Measurements from ENCODE around the gene MS4A10.

DNA sequence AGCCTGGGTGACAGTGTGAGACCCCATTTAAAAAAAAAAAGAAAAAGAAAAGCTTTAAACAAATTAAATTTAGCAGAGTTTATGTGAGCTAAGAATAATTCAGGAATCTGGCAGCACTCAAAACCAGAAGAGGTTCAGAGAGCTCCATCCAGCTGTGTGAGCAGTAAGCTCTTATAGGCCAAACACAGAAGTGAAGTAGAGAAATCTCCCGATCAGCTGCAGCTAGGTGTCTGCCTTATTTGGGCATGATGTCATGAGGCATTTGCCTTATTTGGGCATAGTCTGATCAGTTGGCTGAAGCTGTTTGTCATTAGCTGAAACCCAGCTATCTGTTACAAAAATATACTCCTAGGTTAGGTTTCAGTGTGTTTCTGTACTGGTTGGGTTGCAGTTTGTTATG, 20.3 kb upstream of the MS4A10 start:
- no peak for TF ChIP-seq CTCF (IDR thresholded peaks at IDR 0.05; ENCODE audit: poor library complexity)
- no peak for TF ChIP-seq EZH2phosphoT487 (IDR thresholded peaks at IDR 0.05; ENCODE audit: low read depth, severe bottlenecking, unreplicated experiment)
- TF ChIP-seq EZH2 (IDR thresholded peaks at IDR 0.05; ENCODE audit: borderline replicate concordance): no peak
